ENCODE measurements around the gene TBX20.

DNA sequence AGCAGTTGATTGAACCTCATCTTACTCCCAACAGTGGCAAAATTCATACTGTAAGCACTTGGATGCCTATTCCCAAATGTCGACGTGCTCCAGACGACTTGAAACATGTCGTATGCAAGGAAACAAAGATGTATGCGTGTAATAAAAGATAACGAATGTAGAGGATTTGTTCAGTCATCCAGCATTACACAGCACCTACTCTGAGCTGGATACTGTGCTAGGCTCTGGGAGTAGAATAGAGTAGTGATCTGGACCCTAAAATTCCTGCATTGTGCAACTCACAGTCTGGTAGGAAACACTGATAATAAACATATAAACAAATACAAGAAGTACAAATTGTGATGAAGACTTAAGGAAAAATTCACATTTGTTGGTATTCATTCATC is 5.6 kb upstream of the TBX20 start:
- TF ChIP-seq CTCF (IDR thresholded peaks at IDR 0.05), result no peak
- TF ChIP-seq ZFX (IDR thresholded peaks at IDR 0.05; ENCODE audit: borderline replicate concordance), result no peak

Data from 22Rv1 (cell line).